Suprapubic skin (tissue), 4 donors: ENCODE measurements around the gene GPR63. TPM values are rescaled to one million over a fixed set of nuclear protein-coding genes. Genes with fewer than 3 reads are reported as not detected.

Source experiments
- DNase-seq, 2 donors: peaks; one replicate each; pipeline ENCODE4 v3.0.0-alpha.2; 2019; ENCODE audit warnings: low spot score in 2 of 2
- H3K27ac ChIP-seq: fragments of 200-600 bp; sonication (generic); one replicate; pipeline ENCODE4 v1.5.1; 2019
- H3K27me3 ChIP-seq: fragments of 200-600 bp; sonication (generic); one replicate; pipeline ENCODE4 v1.5.1; 2019
- H3K36me3 ChIP-seq: fragments of 200-600 bp; sonication (generic); one replicate; pipeline ENCODE4 v1.5.1; 2019
- H3K4me1 ChIP-seq: fragments of 200-600 bp; sonication (generic); one replicate; pipeline ENCODE4 v1.5.1; 2019
- H3K4me3 ChIP-seq: fragments of 200-600 bp; sonication (generic); one replicate; pipeline ENCODE4 v1.5.1; 2019; ENCODE audit warnings: mild to moderate bottlenecking
- H3K9me3 ChIP-seq: fragments of 200-600 bp; sonication (generic); one replicate; pipeline ENCODE4 v1.5.1; 2019
- EP300 ChIP-seq: sonication (generic); formaldehyde crosslinking; IDR thresholded peaks from one replicate; pipeline ENCODE4 v1.6.1; 2017; ENCODE audit warnings: antibody characterized with exemption
- POLR2A ChIP-seq, 2 donors: fragments of 450-650 bp; IDR thresholded peaks; one replicate each; pipeline ENCODE4 v1.6.1; 2017; ENCODE audit warnings: antibody characterized with exemption in 2 of 2, mild to moderate bottlenecking in 2 of 2, moderate library complexity in 2 of 2
- POLR2AphosphoS5 ChIP-seq, 3 donors: sonication (generic); formaldehyde crosslinking; IDR thresholded peaks; one replicate each; pipeline ENCODE4 v1.6.1; 2017; ENCODE audit warnings: antibody characterized with exemption in 3 of 3
- WGBS: methylation state at CpG from one replicate; pipeline ENCODE4 v1.1.5; 2018; 5-methylcytosine and 5-hydroxymethylcytosine counted together
- total RNA-seq, 4 donors: library from RNA; depleted of rRNA; stranded (reverse); fragments of >200 nt; gene quantifications; one replicate each; pipeline ENCODE4 v1.1.0, GENCODE V29; 2016
- TF ChIP-seq, protein P1 (sequence below), 2 donors: fragments of 200-600 bp in 1 of 2; fragments of 450-650 bp in 1 of 2; sonication (generic) in 1 of 2; IDR thresholded peaks; one replicate each; pipeline ENCODE4 v1.5.1; 2016 to 2019; ENCODE audit warnings: antibody characterized with exemption in 2 of 2, mild to moderate bottlenecking in 1 of 2, moderate library complexity in 1 of 2

The GPR63 gene
- total RNA-seq, 4 donors from 2014 or later: 0.23 to 0.89 (median 0.67) TPM

GRCh38 chr6:96766769-96767168 is 70.5 kb downstream of the GPR63 start:
- H3K36me3 ChIP-seq: no peaks in the 10 kb centered on the region
- no peaks in the 10 kb centered on the region for H3K9me3 ChIP-seq
- no peak overlapping the region for H3K27ac ChIP-seq
- TF ChIP-seq EP300: no peak
- no peak for TF ChIP-seq POLR2A (IDR thresholded peaks at IDR 0.05)
- DNase-seq: no peak
- no peaks in the 10 kb centered on the region for H3K4me1 ChIP-seq
- no peak overlapping the region for H3K4me3 ChIP-seq
- H3K27me3 ChIP-seq: no peaks in the 10 kb centered on the region

DNA sequence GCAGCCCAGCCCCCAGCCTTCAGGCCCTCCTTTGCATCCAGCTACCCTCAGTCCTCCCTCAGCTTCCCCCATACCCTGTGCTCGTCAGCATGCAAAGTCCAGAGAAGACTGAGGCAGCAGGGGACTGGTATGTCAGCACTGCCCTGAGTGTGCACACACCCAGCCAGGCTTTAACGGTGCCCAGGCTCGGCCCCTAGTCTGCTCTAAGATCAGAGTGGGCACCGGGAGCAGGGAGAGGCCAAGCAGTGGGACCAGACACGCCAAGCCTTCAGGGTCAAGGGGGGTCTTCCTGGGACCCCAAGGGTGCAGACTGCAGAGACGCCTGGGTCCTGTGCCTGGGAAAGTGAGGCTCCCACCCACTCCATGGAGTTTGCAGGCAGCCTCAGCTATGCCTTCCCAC is 74.7 kb downstream of the GPR63 start:
- Histone ChIP-seq H3K27me3 (no peaks in the 10 kb centered on the region), H3K27ac (no peak overlapping the region), H3K4me3 (no peak overlapping the region), H3K9me3 (no peaks in the 10 kb centered on the region), H3K4me1 (no peaks in the 10 kb centered on the region), H3K36me3 (no peaks in the 10 kb centered on the region)
- WGBS: 100% methylated on average over 1 of the region's 6 CpGs
- TF ChIP-seq EP300: no peak
- no peak for TF ChIP-seq POLR2A (IDR thresholded peaks at IDR 0.05)
- TF ChIP-seq, protein P1, sequence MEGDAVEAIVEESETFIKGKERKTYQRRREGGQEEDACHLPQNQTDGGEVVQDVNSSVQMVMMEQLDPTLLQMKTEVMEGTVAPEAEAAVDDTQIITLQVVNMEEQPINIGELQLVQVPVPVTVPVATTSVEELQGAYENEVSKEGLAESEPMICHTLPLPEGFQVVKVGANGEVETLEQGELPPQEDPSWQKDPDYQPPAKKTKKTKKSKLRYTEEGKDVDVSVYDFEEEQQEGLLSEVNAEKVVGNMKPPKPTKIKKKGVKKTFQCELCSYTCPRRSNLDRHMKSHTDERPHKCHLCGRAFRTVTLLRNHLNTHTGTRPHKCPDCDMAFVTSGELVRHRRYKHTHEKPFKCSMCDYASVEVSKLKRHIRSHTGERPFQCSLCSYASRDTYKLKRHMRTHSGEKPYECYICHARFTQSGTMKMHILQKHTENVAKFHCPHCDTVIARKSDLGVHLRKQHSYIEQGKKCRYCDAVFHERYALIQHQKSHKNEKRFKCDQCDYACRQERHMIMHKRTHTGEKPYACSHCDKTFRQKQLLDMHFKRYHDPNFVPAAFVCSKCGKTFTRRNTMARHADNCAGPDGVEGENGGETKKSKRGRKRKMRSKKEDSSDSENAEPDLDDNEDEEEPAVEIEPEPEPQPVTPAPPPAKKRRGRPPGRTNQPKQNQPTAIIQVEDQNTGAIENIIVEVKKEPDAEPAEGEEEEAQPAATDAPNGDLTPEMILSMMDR (IDR thresholded peaks at IDR 0.05): no peak
- no peak for TF ChIP-seq POLR2AphosphoS5 (IDR thresholded peaks at IDR 0.05)
- DNase-seq: no peak

DNA sequence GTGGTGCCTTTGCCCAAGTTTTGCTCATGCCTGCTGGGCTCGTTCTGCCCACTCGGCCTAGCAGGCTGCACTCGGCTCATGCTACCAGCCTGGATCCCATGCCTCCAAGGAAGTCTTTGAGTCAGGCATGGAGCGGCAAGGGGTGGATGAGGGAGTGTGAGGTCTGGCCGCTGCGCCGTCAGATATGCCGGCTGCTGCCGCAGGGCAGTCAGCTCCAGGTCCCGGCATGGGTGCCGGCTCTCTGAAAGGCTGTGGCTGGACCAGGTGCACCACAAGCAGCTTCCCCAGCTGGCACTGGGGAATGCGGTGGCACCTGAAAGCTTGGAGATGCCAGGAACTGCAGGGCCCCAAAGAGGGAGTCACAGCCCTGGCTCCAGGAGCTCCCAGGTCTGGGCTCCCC is 75.5 kb downstream of the GPR63 start:
- Histone ChIP-seq H3K4me3 (no peak overlapping the region), H3K9me3 (no peaks in the 10 kb centered on the region), H3K27ac (no peak overlapping the region), H3K4me1 (no peaks in the 10 kb centered on the region), H3K36me3 (no peaks in the 10 kb centered on the region), H3K27me3 (no peaks in the 10 kb centered on the region)
- 63% methylated on average over 3 of the region's 12 CpGs for WGBS
- DNase-seq: no peak
- TF ChIP-seq POLR2AphosphoS5 (IDR thresholded peaks at IDR 0.05) (no peak), EP300 (no peak), POLR2A (IDR thresholded peaks at IDR 0.05) (no peak)
- TF ChIP-seq, protein P1 (IDR thresholded peaks at IDR 0.05): no peak

DNA sequence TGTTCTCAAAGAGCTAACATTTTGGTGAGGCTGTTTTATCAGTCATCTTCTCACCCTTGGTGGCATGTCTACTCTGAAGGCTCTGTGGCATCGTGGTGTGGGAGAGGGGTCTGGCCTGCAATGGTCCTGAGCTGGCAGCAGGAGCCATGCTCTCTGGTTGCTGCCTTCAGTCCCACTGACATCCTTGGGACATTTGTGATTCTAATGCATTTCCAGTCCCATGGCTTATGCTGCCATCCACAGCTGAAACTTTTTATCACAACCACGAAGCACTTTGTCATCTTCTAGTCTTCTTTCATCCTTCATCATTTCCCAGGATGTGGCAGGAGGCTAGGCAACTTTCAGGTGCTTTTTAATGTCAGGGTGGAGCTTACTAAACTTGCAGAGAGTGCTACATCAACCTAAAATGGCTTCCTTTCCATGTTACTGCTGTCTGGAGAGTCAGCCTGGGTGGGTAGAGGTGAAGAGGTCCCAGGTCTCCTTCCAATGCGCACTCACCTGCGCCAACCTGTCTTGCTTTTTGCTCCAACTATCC is 77.1 kb downstream of the GPR63 start:
- H3K36me3 ChIP-seq: no peaks in the 10 kb centered on the region
- no peak for TF ChIP-seq POLR2AphosphoS5 (IDR thresholded peaks at IDR 0.05)
- TF ChIP-seq, protein P1 (IDR thresholded peaks at IDR 0.05): no peak
- TF ChIP-seq POLR2A (IDR thresholded peaks at IDR 0.05): no peak
- no peak for TF ChIP-seq EP300
- no peaks in the 10 kb centered on the region for H3K9me3 ChIP-seq
- no peak for DNase-seq
- H3K4me3 ChIP-seq: no peak overlapping the region
- 87% methylated on average over 4 of the region's 4 CpGs for WGBS
- H3K4me1 ChIP-seq: no peaks in the 10 kb centered on the region
- no peaks in the 10 kb centered on the region for H3K27me3 ChIP-seq
- H3K27ac ChIP-seq: no peak overlapping the region

GRCh38 chr6:96755096-96755495 is 82.2 kb downstream of the GPR63 start:
- H3K36me3 ChIP-seq: no peaks in the 10 kb centered on the region
- no peak overlapping the region for H3K4me3 ChIP-seq

More at GRCh38 chr6:96755096-96755495, 82.2 kb downstream of the GPR63 start:
- H3K9me3 ChIP-seq: no peaks in the 10 kb centered on the region
- H3K4me1 ChIP-seq: no peaks in the 10 kb centered on the region
- no peak for DNase-seq
- 63% methylated on average over 3 of the region's 3 CpGs for WGBS
- TF ChIP-seq POLR2A (IDR thresholded peaks at IDR 0.05) (no peak), EP300 (no peak), POLR2AphosphoS5 (IDR thresholded peaks at IDR 0.05) (no peak)
- TF ChIP-seq, protein P1 (IDR thresholded peaks at IDR 0.05): no peak
- H3K27ac ChIP-seq: no peak overlapping the region
- no peaks in the 10 kb centered on the region for H3K27me3 ChIP-seq
